Measurements from ENCODE around the gene FLOT2. TPM values are rescaled to one million over a fixed set of nuclear protein-coding genes. Genes with fewer than 3 reads are reported as not detected.
"Not testable (repeated sequence)": the region's sequence is repeated elsewhere in the genome, so short reads cannot be mapped to it uniquely, and the experiment has no call there.

FLOT2 gene
- total RNA-seq, 1 donor from 2014 or later: 73.1 TPM

DNA sequence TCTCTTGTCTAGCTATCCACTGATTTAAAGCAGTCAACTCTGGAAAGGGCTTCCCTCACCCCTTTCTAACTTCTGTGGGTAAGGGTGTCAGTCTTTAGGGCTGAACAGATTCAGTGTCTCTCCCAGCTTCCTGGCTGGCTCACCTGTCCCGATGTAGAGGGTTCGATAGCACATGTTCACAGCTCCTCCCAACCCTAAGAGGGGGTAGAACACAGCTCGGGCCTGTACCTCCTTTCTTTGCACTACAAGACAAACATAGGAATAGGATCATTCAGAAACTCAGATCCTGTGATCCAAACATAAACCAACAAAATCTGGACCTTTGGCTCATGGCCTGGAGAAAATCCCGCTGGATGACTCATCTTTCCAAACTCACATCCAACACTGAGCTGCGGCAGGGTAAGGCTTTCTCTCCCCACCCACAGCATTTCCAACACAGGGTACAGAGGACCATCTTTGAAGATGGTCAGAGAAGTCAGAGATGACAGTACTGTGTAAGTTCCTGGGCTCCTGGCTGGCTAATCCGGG is 11.2 kb upstream of the FLOT2 start:
- DNase-seq (ENCODE audit: extremely low spot score, unreplicated experiment): no peak
- Mint-ChIP-seq H3K27ac (no peak overlapping the region), H3K27me3 (no peaks in the 10 kb centered on the region), H3K4me3 (no peak overlapping the region), H3K4me1 (ENCODE audit: unreplicated experiment) (peaks cover 11% of the 10 kb centered on the region), H3K9me3 (no peaks in the 10 kb centered on the region), H3K36me3 (peaks cover 17% of the 10 kb centered on the region)
- TF ChIP-seq, protein P1, sequence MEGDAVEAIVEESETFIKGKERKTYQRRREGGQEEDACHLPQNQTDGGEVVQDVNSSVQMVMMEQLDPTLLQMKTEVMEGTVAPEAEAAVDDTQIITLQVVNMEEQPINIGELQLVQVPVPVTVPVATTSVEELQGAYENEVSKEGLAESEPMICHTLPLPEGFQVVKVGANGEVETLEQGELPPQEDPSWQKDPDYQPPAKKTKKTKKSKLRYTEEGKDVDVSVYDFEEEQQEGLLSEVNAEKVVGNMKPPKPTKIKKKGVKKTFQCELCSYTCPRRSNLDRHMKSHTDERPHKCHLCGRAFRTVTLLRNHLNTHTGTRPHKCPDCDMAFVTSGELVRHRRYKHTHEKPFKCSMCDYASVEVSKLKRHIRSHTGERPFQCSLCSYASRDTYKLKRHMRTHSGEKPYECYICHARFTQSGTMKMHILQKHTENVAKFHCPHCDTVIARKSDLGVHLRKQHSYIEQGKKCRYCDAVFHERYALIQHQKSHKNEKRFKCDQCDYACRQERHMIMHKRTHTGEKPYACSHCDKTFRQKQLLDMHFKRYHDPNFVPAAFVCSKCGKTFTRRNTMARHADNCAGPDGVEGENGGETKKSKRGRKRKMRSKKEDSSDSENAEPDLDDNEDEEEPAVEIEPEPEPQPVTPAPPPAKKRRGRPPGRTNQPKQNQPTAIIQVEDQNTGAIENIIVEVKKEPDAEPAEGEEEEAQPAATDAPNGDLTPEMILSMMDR (conservative IDR thresholded peaks at IDR 0.05): no peak

DNA sequence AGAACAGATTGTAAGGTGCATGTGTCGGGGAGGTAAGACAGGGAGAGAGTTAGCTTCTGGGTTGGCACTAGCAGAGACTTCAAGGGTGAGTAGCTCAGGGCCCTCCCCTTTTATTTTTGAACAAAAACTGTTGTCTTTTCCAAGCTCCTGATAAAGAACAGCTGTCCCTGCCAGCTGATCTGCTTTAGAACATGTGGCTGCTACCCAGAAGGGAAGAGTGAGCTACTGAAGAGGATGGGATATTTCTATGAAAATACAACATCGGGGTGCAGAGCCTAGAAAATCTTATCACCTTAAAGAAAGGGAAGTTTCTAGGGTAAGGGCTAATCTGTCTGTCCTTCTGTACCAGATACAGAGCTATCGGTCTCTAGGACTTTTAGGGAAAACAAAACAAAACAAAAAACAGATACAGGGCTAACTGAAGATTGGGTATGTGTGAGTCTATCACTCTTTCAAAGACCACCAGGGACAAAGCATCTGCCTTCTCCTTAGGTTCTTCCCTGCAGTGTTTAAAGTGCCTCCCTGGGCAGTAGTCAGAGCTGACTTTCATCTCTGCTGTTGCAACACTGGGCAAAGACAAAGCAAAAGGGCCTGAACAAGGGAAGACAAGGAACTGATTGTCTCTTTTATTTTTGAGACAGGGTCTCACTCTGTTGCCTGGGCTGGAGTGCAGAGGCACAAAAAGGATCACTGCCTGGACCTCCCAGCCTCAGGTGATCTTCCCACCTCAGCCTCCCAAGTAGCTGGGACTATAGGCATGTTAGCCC is 10.4 kb upstream of the FLOT2 start:
- DNase-seq (ENCODE audit: extremely low spot score, unreplicated experiment): no peak
- H3K4me1 Mint-ChIP-seq (ENCODE audit: unreplicated experiment): peaks cover 11% of the 10 kb centered on the region
- no peaks in the 10 kb centered on the region for H3K27me3 Mint-ChIP-seq
- H3K9me3 Mint-ChIP-seq: no peaks in the 10 kb centered on the region
- H3K36me3 Mint-ChIP-seq: peaks cover 11% of the 10 kb centered on the region
- H3K4me3 Mint-ChIP-seq: no peak overlapping the region
- TF ChIP-seq, protein P1 (conservative IDR thresholded peaks at IDR 0.05): no peak
- H3K27ac Mint-ChIP-seq: no peak overlapping the region

DNA sequence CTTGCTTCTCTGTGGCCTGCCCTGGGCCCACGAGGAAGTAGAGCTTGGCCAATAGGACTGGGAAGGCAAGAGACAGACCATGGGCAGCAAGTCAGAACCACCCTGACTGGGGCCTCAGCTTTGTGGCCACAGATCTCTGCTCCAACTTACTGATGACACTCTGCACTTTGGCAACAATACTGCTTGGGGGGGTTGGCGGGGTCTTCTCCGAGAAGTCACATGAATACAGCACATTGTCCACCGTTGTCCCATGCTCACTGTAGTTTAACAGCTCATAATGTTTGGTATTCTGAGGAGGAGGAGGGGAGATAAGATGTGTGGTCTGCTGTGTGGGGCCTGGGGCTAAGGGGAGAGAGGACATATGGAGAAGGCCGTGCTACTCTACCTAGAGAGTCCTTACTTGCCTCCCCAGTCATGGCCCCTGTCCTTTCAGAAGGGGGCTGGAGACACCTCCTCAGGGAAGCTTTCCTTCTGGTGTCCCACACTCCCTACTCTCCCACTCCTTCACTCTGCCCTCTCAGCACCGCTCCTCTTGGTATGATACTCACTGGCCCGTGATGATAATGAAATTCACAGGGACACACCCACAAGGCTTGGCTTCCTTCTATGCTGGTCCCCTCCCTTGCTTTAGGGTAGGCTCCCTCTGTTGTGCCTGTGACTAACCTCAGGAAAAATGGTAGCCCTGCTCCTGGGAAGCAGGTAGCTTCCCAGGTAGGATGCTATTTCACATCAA is 9.3 kb upstream of the FLOT2 start:
- peaks cover 16% of the 10 kb centered on the region for H3K4me1 Mint-ChIP-seq (ENCODE audit: unreplicated experiment)
- H3K27me3 Mint-ChIP-seq: no peaks in the 10 kb centered on the region
- DNase-seq (ENCODE audit: extremely low spot score, unreplicated experiment): no peak
- no peak overlapping the region for H3K4me3 Mint-ChIP-seq
- H3K9me3 Mint-ChIP-seq: no peaks in the 10 kb centered on the region
- peak overlapping the region; percentile 86 for H3K27ac Mint-ChIP-seq
- TF ChIP-seq, protein P1 (conservative IDR thresholded peaks at IDR 0.05): no peak
- H3K36me3 Mint-ChIP-seq: peaks cover 9% of the 10 kb centered on the region

DNA sequence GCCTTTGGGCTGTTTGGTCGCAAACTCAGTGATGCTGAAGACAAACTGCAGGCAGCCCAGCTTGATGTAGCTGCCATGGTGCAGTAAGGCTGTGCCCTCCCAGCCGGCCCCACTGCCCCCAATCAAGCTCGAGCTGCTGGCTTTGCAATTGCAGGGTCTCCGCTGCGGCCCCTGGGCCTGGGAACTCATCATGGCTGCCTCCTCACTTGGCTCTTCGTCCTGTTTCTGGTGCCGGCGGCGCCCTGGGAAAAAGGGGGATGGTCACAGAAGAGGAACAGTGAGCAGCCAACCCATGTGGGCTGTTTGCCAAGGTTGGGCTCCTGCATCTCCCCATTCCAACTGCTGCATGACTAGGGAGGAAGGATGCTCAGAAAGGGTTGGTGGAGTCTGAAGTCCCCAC is 8.7 kb upstream of the FLOT2 start:
- TF ChIP-seq, protein P1 (conservative IDR thresholded peaks at IDR 0.05): no peak
- no peaks in the 10 kb centered on the region for H3K9me3 Mint-ChIP-seq
- peak overlapping the region; percentile 86 for H3K27ac Mint-ChIP-seq
- no peak for DNase-seq (ENCODE audit: extremely low spot score, unreplicated experiment)
- peaks cover 20% of the 10 kb centered on the region for H3K4me1 Mint-ChIP-seq (ENCODE audit: unreplicated experiment)
- no peak overlapping the region for H3K4me3 Mint-ChIP-seq
- peaks cover 9% of the 10 kb centered on the region for H3K36me3 Mint-ChIP-seq
- no peaks in the 10 kb centered on the region for H3K27me3 Mint-ChIP-seq

DNA sequence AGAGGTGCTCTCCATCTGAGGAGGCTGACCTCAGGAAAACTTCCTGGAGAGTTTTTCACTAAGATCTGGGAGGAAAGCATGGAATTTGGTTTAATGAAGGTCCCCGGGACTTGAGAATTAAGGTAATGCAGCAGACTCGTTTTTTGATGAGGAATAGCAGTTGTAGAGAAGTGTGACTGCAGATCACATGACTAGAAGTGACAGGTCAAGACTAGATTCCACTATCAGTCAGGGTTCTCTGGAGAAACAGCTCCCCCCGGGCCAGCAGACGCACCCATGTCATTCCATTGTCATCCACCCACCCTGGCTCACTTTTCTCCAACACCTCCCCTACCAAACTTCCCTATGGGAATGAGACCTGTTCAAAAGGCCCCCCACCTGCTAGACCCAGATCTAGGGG is 7.3 kb upstream of the FLOT2 start:
- peaks cover 13% of the 10 kb centered on the region for H3K36me3 Mint-ChIP-seq
- TF ChIP-seq, protein P1 (conservative IDR thresholded peaks at IDR 0.05): no peak
- H3K27ac Mint-ChIP-seq: peak overlapping the region; percentile 93
- H3K4me3 Mint-ChIP-seq: no peak overlapping the region
- H3K9me3 Mint-ChIP-seq: no peaks in the 10 kb centered on the region
- no peak for DNase-seq (ENCODE audit: extremely low spot score, unreplicated experiment)
- H3K27me3 Mint-ChIP-seq: no peaks in the 10 kb centered on the region
- H3K4me1 Mint-ChIP-seq (ENCODE audit: unreplicated experiment): peaks cover 20% of the 10 kb centered on the region

DNA sequence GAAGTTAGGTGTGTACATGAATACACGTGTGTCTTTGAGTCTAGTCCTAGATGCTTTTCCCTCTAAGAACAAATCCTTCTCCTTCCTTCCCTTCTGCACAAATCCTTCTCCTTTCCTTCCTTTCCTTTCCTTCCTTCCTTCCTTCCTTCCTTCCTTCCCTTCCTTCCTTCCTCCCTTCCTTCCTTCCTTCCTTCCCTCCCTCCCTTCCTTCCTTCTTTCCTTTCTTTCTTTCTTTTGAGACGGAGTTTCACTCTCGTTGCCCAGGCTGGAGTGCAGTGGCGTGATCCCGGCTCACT is 6.0 kb upstream of the FLOT2 start:
- H3K4me3 Mint-ChIP-seq: peak overlapping the region; percentile 83
- not testable (repeated sequence) for H3K9me3 Mint-ChIP-seq

More for the DNA sequence above, 6.0 kb upstream of the FLOT2 start:
- H3K4me1 Mint-ChIP-seq (ENCODE audit: unreplicated experiment): peaks cover 20% of the 10 kb centered on the region
- not testable (repeated sequence) for H3K36me3 Mint-ChIP-seq; H3K27me3 Mint-ChIP-seq; DNase-seq (ENCODE audit: extremely low spot score, unreplicated experiment)
- peak overlapping the region; percentile 93 for H3K27ac Mint-ChIP-seq
